HepG2 (cell line): ENCODE data around the gene ITPRIPL1. TPM values are rescaled to one million over a fixed set of nuclear protein-coding genes. Genes with fewer than 3 reads are reported as not detected.
A peak's percentile ranks its signal among the peaks of the same experiment; 100 is the strongest.

Experiments
- ATRX ChIP-seq: sonication (generic); formaldehyde crosslinking; IDR thresholded peaks from 2 replicates; pipeline ENCODE4 v1.4.0; 2020; ENCODE audit warnings: missing genetic modification reagents, borderline replicate concordance
- CENPT ChIP-seq: sonication (generic); formaldehyde crosslinking; IDR thresholded peaks from 2 replicates; pipeline ENCODE4 v1.8.0; 2022; ENCODE audit warnings: low read depth, mild to moderate bottlenecking, moderate library complexity, missing genetic modification reagents
- DRAP1 ChIP-seq: IDR thresholded peaks from 2 replicates; pipeline ENCODE4 v1.6.1; 2016; ENCODE audit warnings: missing genetic modification reagents, missing compliant biosample characterization
- GABPB1 ChIP-seq: IDR thresholded peaks from 2 replicates; pipeline ENCODE4 v1.6.1; 2016; ENCODE audit warnings: mild to moderate bottlenecking, missing genetic modification reagents, moderate library complexity, missing compliant biosample characterization
- KDM3A ChIP-seq: IDR thresholded peaks from 2 replicates; pipeline ENCODE4 v1.6.1; 2018; ENCODE audit warnings: low read depth, missing compliant biosample characterization
- KDM4B ChIP-seq: sonication (generic); formaldehyde crosslinking; IDR thresholded peaks from 2 replicates; pipeline ENCODE4 v1.4.0; 2020; ENCODE audit warnings: missing genetic modification reagents
- POLR2AphosphoS2 ChIP-seq: IDR thresholded peaks from 2 replicates; pipeline ENCODE4 v1.6.1; 2011; ENCODE audit warnings: low read depth, low read length, improper control_type of control experiment
- RBFOX2 ChIP-seq: fragments of 200-400 bp; formaldehyde crosslinking; IDR thresholded peaks from 2 replicates; pipeline ENCODE4 v1.6.1; 2017; ENCODE audit warnings: low read depth, mild to moderate bottlenecking, low read length
- RXRB ChIP-seq: IDR thresholded peaks from 2 replicates; pipeline ENCODE4 v1.6.1; 2016; ENCODE audit warnings: borderline replicate concordance, missing genetic modification reagents, missing compliant biosample characterization
- SOX6 ChIP-seq, 2 experiments: fragments of 450-650 bp in 1 of 2; sonication (generic) in 1 of 2; formaldehyde crosslinking in 1 of 2; IDR thresholded peaks; 2 replicates each; pipeline versions ENCODE4 v1.4.0 to v1.6.1; 2017 to 2020; ENCODE audit warnings: antibody characterized with exemption in 1 of 2, mild to moderate bottlenecking in 1 of 2, missing genetic modification reagents in 1 of 2
- TEAD2 ChIP-seq: sonication (generic); formaldehyde crosslinking; IDR thresholded peaks from 2 replicates; pipeline ENCODE4 v1.9.0; 2021; ENCODE audit warnings: missing genetic modification reagents
- YEATS2 ChIP-seq: sonication (generic); formaldehyde crosslinking; IDR thresholded peaks from 2 replicates; pipeline ENCODE4 v1.4.0; 2020; ENCODE audit warnings: missing genetic modification reagents, borderline replicate concordance
- YEATS4 ChIP-seq: sonication (generic); formaldehyde crosslinking; IDR thresholded peaks from 2 replicates; pipeline ENCODE4 v1.4.0; 2020; ENCODE audit warnings: missing genetic modification reagents, borderline replicate concordance
- ZBTB1 ChIP-seq: sonication (generic); formaldehyde crosslinking; IDR thresholded peaks from 2 replicates; pipeline ENCODE4 v1.4.0; 2020; ENCODE audit warnings: missing genetic modification reagents, borderline replicate concordance
- ZBTB2 ChIP-seq: sonication (generic); formaldehyde crosslinking; IDR thresholded peaks from 2 replicates; pipeline ENCODE4 v1.8.0; 2022; ENCODE audit warnings: low read depth, missing genetic modification reagents
- ZFY ChIP-seq: sonication (generic); formaldehyde crosslinking; IDR thresholded peaks from 2 replicates; pipeline ENCODE4 v1.4.0; 2020; ENCODE audit warnings: missing genetic modification reagents
- ZNF343 ChIP-seq: sonication (generic); formaldehyde crosslinking; IDR thresholded peaks from 2 replicates; pipeline ENCODE4 v1.4.0; 2020; ENCODE audit warnings: mild to moderate bottlenecking, missing genetic modification reagents
- ZNF432 ChIP-seq: sonication (generic); formaldehyde crosslinking; IDR thresholded peaks from 2 replicates; pipeline ENCODE4 v1.5.0; 2020; ENCODE audit warnings: missing genetic modification reagents, mild to moderate bottlenecking, borderline replicate concordance
- ZNF572 ChIP-seq: sonication (generic); formaldehyde crosslinking; IDR thresholded peaks from 2 replicates; pipeline ENCODE4 v1.5.1; 2020; ENCODE audit warnings: mild to moderate bottlenecking, missing genetic modification reagents
- ZNF577 ChIP-seq: sonication (generic); formaldehyde crosslinking; IDR thresholded peaks from 2 replicates; pipeline ENCODE4 v1.4.0; 2020; ENCODE audit warnings: mild to moderate bottlenecking, low read depth, missing genetic modification reagents, borderline replicate concordance
- ZNF772 ChIP-seq: sonication (generic); formaldehyde crosslinking; IDR thresholded peaks from 2 replicates; pipeline ENCODE4 v1.5.0; 2020; ENCODE audit warnings: mild to moderate bottlenecking, missing genetic modification reagents
- ZNF883 ChIP-seq: sonication (generic); formaldehyde crosslinking; IDR thresholded peaks from 2 replicates; pipeline ENCODE4 v1.5.1; 2020; ENCODE audit warnings: mild to moderate bottlenecking, missing genetic modification reagents; ENCODE audit errors: not compliant biosample characterization
- ZSCAN9 ChIP-seq: IDR thresholded peaks from 2 replicates; pipeline ENCODE4 v1.6.1; 2016; ENCODE audit warnings: borderline replicate concordance
- polyA plus RNA-seq, 8 experiments: library from polyadenylated mRNA; depleted of rRNA in 3 of 8; stranded (reverse) in 7 of 8; unstranded in 1 of 8; fragments of >200 nt; fragmentation: Illumina TruSeq in 4 of 8; extraction: Trizol in 4 of 8; gene quantifications; 2 replicates each; pipeline versions ENCODE4 v1.2.1 to v1.2.3, GENCODE V29; 2011 to 2016; ENCODE audit warnings: low read depth in 4 of 8, missing spikeins in 1 of 8, mixed read lengths in 1 of 8; ENCODE audit not compliant: insufficient read depth in 1 of 8
- total RNA-seq, 5 experiments: library from RNA; depleted of rRNA; stranded (reverse); fragments of >200 nt; fragmentation: Illumina TruSeq; extraction: Trizol; gene quantifications; 2 replicates each; pipeline ENCODE4 v1.2.3, GENCODE V29; 2016; ENCODE audit warnings: low read depth in 1 of 5
- TF ChIP-seq, protein P1 (sequence below): sonication (generic); formaldehyde crosslinking; IDR thresholded peaks from 2 replicates; pipeline ENCODE4 v1.4.0; 2020; ENCODE audit warnings: mild to moderate bottlenecking, missing genetic modification reagents
- TF ChIP-seq, protein P2 (sequence below): sonication (generic); formaldehyde crosslinking; IDR thresholded peaks from 2 replicates; pipeline ENCODE4 v1.8.1; 2022; ENCODE audit warnings: low read depth, mild to moderate bottlenecking, missing genetic modification reagents

ITPRIPL1 gene
- total and polyA plus RNA-seq, 2 of the 13 experiments (the other 11 are each of a cell fraction or from before 2014, with no cell fraction given), result 4.3 to 11.7 TPM

DNA sequence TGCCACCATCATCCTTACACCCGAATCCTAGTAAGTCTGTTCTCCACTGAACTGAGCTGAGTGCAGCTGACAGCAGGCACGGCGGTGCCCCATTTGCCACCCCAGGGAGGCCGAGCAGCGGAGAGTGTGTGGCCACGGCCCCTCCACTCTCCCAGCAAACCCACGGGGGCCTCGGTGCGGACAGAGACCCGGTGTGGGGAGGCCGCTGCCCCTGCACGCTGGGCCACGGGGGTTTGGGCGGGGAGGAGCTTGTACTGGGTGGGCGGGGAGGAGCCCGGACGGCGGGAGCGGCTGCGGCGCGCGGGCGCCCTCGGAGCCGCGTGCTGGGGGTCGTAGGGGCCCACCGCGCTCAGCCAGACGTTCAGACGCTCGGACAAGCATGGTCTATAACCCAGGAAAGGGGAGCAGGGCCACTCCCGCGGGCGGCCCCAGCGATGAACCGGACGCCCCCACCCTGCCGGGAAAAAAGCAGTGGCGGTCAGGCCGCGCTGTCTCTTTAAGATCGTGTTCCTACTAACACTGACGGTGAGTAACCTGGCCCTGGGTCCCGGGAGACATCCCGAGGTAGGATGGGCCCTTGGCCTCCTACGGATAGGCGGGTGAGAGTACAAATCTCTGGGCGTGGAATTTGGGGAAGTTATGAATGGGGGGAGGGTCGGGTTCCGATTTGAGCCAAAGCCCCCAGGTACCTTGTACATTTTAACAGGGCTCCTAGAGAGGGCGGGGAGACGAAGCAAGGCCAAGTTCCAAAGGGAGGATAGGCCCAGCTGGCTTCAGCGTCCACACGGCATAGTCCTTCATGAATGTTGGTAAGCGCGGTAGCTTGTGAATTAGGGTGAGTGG is at the start of gene ITPRIPL1 (continued):
- TF ChIP-seq YEATS2 (CRISPR knock-in tag), result no peak
- no peak; the same call in 1 of the 2 replicates for TF ChIP-seq ZNF572
- TF ChIP-seq RXRB (CRISPR knock-in tag), result no peak
- TF ChIP-seq ZNF432 (CRISPR knock-in tag), result no peak
- no peak for TF ChIP-seq TEAD2 (CRISPR knock-in tag)
- TF ChIP-seq ZBTB2, result peak; percentile 63
- TF ChIP-seq RBFOX2, result peak; percentile 59; the same call in 1 of the 2 replicates
- peak; percentile 60; the same call in 1 of the 2 replicates for TF ChIP-seq ZNF772
- TF ChIP-seq, protein P1, sequence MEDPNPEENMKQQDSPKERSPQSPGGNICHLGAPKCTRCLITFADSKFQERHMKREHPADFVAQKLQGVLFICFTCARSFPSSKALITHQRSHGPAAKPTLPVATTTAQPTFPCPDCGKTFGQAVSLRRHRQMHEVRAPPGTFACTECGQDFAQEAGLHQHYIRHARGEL (CRISPR knock-in tag), result peak; percentile 68; the same call in 1 of the 2 replicates
- no peak for TF ChIP-seq ZNF343 (CRISPR knock-in tag)
- no peak for TF ChIP-seq ZNF577 (CRISPR knock-in tag)
- TF ChIP-seq CENPT (CRISPR knock-in tag), result no peak
- TF ChIP-seq ATRX (CRISPR knock-in tag), result no peak
- TF ChIP-seq KDM3A (CRISPR knock-in tag), result 0 out of 2 replicates have a peak, but pooled peaks have one; percentile 10
- peak; percentile 58; the same call in 1 of the 2 replicates for TF ChIP-seq GABPB1
- peak; percentile 72 for TF ChIP-seq ZNF883 (CRISPR knock-in tag)
- TF ChIP-seq DRAP1 (CRISPR knock-in tag), result no peak; the same call in 1 of the 2 replicates
- peak; percentile 76; the same call in 1 of the 2 replicates for TF ChIP-seq KDM4B (CRISPR knock-in tag)
- TF ChIP-seq ZSCAN9 (CRISPR knock-in tag), result 0 out of 2 replicates have a peak, but pooled peaks have one; percentile 52
- no peak for TF ChIP-seq ZBTB1 (CRISPR knock-in tag)
- TF ChIP-seq, protein P2, sequence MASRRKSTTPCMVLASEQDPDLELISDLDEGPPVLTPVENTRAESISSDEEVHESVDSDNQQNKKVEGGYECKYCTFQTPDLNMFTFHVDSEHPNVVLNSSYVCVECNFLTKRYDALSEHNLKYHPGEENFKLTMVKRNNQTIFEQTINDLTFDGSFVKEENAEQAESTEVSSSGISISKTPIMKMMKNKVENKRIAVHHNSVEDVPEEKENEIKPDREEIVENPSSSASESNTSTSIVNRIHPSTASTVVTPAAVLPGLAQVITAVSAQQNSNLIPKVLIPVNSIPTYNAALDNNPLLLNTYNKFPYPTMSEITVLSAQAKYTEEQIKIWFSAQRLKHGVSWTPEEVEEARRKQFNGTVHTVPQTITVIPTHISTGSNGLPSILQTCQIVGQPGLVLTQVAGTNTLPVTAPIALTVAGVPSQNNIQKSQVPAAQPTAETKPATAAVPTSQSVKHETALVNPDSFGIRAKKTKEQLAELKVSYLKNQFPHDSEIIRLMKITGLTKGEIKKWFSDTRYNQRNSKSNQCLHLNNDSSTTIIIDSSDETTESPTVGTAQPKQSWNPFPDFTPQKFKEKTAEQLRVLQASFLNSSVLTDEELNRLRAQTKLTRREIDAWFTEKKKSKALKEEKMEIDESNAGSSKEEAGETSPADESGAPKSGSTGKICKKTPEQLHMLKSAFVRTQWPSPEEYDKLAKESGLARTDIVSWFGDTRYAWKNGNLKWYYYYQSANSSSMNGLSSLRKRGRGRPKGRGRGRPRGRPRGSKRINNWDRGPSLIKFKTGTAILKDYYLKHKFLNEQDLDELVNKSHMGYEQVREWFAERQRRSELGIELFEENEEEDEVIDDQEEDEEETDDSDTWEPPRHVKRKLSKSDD (CRISPR knock-in tag), result peak; percentile 45; the same call in 1 of the 2 replicates
- no peak for TF ChIP-seq POLR2AphosphoS2
- TF ChIP-seq ZFY (CRISPR knock-in tag), result peak; percentile 83
- TF ChIP-seq YEATS4, result peak; percentile 74; the same call in 1 of the 2 replicates
- no peak for TF ChIP-seq SOX6 (IDR thresholded peaks at IDR 0.05)
- 0 out of 2 replicates have a peak, but pooled peaks have one; percentile 15 for TF ChIP-seq SOX6 (CRISPR knock-in tag; IDR thresholded peaks at IDR 0.05)
